GM12878 (cell line): Measurements from ENCODE around the gene B3GALT4. TPM values are rescaled to one million over a fixed set of nuclear protein-coding genes. Genes with fewer than 3 reads are reported as not detected.

ENCODE experiments used
- CBFB ChIP-seq: IDR thresholded peaks from 2 replicates; pipeline ENCODE4 v1.6.1; 2016; ENCODE audit warnings: antibody characterized with exemption, low read depth
- CHD1 ChIP-seq: IDR thresholded peaks from 2 replicates; pipeline ENCODE4 v1.6.1; 2012; ENCODE audit warnings: low read depth, low read length, improper control_type of control experiment
- CREB1 ChIP-seq: IDR thresholded peaks from 2 replicates; pipeline ENCODE4 v1.6.1; 2012; ENCODE audit warnings: low read depth, mild to moderate bottlenecking, inconsistent platforms
- EED ChIP-seq: sonication (generic); IDR thresholded peaks from 2 replicates; pipeline ENCODE4 v1.6.1; 2016; ENCODE audit warnings: antibody characterized with exemption, low read depth
- FOS ChIP-seq: IDR thresholded peaks from 3 replicates; pipeline ENCODE4 v1.6.1; 2011; ENCODE audit warnings: borderline replicate concordance; ENCODE audit not compliant: insufficient read length; ENCODE audit errors: extremely low read depth
- HDAC6 ChIP-seq: fragments of 200-600 bp; sonication (generic); IDR thresholded peaks from one replicate; pipeline ENCODE4 v1.8.0; 2017; ENCODE audit warnings: antibody characterized with exemption; ENCODE audit not compliant: unreplicated experiment
- JUND ChIP-seq: IDR thresholded peaks from 2 replicates; pipeline ENCODE4 v1.6.1; 2012; ENCODE audit warnings: low read depth, mild to moderate bottlenecking, low read length, improper control_type of control experiment, moderate library complexity
- POLR2AphosphoS5 ChIP-seq: IDR thresholded peaks from 2 replicates; pipeline ENCODE4 v1.6.1; 2011; ENCODE audit warnings: mild to moderate bottlenecking, low read length, inconsistent platforms
- RB1 ChIP-seq: fragments of 450-650 bp; formaldehyde crosslinking; IDR thresholded peaks from 2 replicates; pipeline ENCODE4 v1.6.1; 2017; ENCODE audit warnings: mild to moderate bottlenecking, borderline replicate concordance
- TARDBP ChIP-seq: IDR thresholded peaks from 2 replicates; pipeline ENCODE4 v1.6.1; 2016; ENCODE audit warnings: borderline replicate concordance
- TCF3 ChIP-seq: IDR thresholded peaks from 2 replicates; pipeline ENCODE4 v1.6.1; 2012; ENCODE audit warnings: low read depth, mild to moderate bottlenecking, low read length, borderline replicate concordance; ENCODE audit not compliant: insufficient read depth
- ZNF274 ChIP-seq: IDR thresholded peaks from one replicate; pipeline ENCODE4 v1.8.0; 2011; ENCODE audit not compliant: insufficient read length, insufficient read depth
- polyA plus RNA-seq, 11 experiments: library from polyadenylated mRNA; depleted of rRNA in 4 of 11; unstranded in 6 of 11; stranded (reverse) in 5 of 11; fragments of >200 nt; fragmentation: Nextera tagmentation in 4 of 11; fragmentation: Illumina TruSeq in 1 of 11; extraction: Ambion mirVana in 4 of 11; extraction: Trizol in 1 of 11; gene quantifications; 1 replicate in 1 of 11; 2 replicates in 10 of 11; pipeline versions ENCODE4 v1.2.1 to v1.2.3, GENCODE V29; 2011 to 2016; ENCODE audit warnings: inconsistent platforms in 2 of 11, missing spikeins in 2 of 11, low read depth in 1 of 11
- total RNA-seq, 4 experiments: library from RNA; depleted of rRNA in 3 of 4; stranded (reverse); fragments of >200 nt in 3 of 4; fragmentation: Illumina TruSeq in 1 of 4; extraction: Trizol in 1 of 4; gene quantifications; 2 replicates each; pipeline versions ENCODE4 v1.2.1 to v1.2.3, GENCODE V29; 2013 to 2021
- TF ChIP-seq, protein P1 (sequence below): IDR thresholded peaks from 2 replicates; pipeline ENCODE4 v1.6.1; 2012; ENCODE audit warnings: mild to moderate bottlenecking, low read depth, low read length
- TF ChIP-seq, protein P2 (sequence below): IDR thresholded peaks from 2 replicates; pipeline ENCODE4 v1.6.1; 2012; ENCODE audit warnings: low read depth, low read length, improper control_type of control experiment
- TF ChIP-seq, protein P3 (sequence below), 3 experiments: IDR thresholded peaks in 2 of 3; conservative IDR thresholded peaks in 1 of 3; 2 replicates each; pipeline ENCODE4 v1.5.1; 2011; ENCODE audit warnings: low read depth in 3 of 3, low read length in 3 of 3, mild to moderate bottlenecking in 3 of 3, control low read depth in 2 of 3, moderate library complexity in 2 of 3, inconsistent platforms in 1 of 3, mixed read lengths in 1 of 3; ENCODE audit not compliant: control insufficient read depth in 2 of 3, insufficient read depth in 1 of 3; ENCODE audit errors: extremely low read depth in 1 of 3
- TF ChIP-seq, protein P4 (sequence below): IDR thresholded peaks from 2 replicates; pipeline ENCODE4 v1.6.1; 2012; ENCODE audit warnings: improper control_type of control experiment, low read depth, low read length; ENCODE audit not compliant: insufficient replicate concordance
- TF ChIP-seq, protein P5 (sequence below): fragments of 450-650 bp; conservative IDR thresholded peaks from 2 replicates; pipeline ENCODE4 v1.6.1; 2017; ENCODE audit warnings: mild to moderate bottlenecking, moderate library complexity

B3GALT4 gene
- total and polyA plus RNA-seq, 10 of the 15 experiments (the other 5 are each of a cell fraction or from before 2014, with no cell fraction given), result 0.27 to 8.2 (median 2.6) TPM

DNA sequence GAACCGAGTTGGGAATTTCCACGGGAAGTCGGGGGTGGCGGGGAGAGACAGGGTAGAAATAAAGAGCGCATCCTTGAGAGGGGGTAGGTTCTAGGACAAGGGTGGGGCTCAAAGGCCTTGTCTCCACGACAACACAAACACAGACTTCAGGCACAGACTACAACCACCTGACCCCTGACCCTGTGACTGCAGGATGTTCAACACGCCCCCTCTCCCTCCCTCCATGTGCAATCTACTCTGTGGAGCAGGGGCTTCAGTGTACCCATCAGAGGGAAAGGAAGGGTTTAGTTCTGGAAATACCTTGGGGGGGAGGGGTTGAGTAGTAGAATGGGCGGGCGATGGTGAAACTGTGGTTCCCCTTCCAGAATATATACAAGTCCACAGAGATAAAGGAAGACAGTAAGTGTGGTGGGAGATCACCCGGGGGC lies 37.6 kb downstream of the B3GALT4 start (continued):
- TF ChIP-seq, protein P1, sequence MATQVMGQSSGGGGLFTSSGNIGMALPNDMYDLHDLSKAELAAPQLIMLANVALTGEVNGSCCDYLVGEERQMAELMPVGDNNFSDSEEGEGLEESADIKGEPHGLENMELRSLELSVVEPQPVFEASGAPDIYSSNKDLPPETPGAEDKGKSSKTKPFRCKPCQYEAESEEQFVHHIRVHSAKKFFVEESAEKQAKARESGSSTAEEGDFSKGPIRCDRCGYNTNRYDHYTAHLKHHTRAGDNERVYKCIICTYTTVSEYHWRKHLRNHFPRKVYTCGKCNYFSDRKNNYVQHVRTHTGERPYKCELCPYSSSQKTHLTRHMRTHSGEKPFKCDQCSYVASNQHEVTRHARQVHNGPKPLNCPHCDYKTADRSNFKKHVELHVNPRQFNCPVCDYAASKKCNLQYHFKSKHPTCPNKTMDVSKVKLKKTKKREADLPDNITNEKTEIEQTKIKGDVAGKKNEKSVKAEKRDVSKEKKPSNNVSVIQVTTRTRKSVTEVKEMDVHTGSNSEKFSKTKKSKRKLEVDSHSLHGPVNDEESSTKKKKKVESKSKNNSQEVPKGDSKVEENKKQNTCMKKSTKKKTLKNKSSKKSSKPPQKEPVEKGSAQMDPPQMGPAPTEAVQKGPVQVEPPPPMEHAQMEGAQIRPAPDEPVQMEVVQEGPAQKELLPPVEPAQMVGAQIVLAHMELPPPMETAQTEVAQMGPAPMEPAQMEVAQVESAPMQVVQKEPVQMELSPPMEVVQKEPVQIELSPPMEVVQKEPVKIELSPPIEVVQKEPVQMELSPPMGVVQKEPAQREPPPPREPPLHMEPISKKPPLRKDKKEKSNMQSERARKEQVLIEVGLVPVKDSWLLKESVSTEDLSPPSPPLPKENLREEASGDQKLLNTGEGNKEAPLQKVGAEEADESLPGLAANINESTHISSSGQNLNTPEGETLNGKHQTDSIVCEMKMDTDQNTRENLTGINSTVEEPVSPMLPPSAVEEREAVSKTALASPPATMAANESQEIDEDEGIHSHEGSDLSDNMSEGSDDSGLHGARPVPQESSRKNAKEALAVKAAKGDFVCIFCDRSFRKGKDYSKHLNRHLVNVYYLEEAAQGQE, result no peak
- TF ChIP-seq EED, result peak; percentile 18; the same call in 1 of the 2 replicates
- TF ChIP-seq, protein P2, sequence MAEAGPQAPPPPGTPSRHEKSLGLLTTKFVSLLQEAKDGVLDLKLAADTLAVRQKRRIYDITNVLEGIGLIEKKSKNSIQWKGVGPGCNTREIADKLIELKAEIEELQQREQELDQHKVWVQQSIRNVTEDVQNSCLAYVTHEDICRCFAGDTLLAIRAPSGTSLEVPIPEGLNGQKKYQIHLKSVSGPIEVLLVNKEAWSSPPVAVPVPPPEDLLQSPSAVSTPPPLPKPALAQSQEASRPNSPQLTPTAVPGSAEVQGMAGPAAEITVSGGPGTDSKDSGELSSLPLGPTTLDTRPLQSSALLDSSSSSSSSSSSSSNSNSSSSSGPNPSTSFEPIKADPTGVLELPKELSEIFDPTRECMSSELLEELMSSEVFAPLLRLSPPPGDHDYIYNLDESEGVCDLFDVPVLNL, result no peak
- TF ChIP-seq, protein P3, sequence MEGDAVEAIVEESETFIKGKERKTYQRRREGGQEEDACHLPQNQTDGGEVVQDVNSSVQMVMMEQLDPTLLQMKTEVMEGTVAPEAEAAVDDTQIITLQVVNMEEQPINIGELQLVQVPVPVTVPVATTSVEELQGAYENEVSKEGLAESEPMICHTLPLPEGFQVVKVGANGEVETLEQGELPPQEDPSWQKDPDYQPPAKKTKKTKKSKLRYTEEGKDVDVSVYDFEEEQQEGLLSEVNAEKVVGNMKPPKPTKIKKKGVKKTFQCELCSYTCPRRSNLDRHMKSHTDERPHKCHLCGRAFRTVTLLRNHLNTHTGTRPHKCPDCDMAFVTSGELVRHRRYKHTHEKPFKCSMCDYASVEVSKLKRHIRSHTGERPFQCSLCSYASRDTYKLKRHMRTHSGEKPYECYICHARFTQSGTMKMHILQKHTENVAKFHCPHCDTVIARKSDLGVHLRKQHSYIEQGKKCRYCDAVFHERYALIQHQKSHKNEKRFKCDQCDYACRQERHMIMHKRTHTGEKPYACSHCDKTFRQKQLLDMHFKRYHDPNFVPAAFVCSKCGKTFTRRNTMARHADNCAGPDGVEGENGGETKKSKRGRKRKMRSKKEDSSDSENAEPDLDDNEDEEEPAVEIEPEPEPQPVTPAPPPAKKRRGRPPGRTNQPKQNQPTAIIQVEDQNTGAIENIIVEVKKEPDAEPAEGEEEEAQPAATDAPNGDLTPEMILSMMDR (IDR thresholded peaks at IDR 0.05 in 2 of 3, conservative IDR thresholded peaks at IDR 0.05 in 1 of 3; ENCODE audit: control insufficient read depth in 2 of 3, extremely low read depth in 1 of 3, insufficient read depth in 1 of 3, low read depth in 3 of 3, low read length in 3 of 3), result no peak
- TF ChIP-seq CHD1, result no peak
- TF ChIP-seq ZNF274, result no peak
- no peak for TF ChIP-seq CREB1
- no peak for TF ChIP-seq FOS
- TF ChIP-seq, protein P4, sequence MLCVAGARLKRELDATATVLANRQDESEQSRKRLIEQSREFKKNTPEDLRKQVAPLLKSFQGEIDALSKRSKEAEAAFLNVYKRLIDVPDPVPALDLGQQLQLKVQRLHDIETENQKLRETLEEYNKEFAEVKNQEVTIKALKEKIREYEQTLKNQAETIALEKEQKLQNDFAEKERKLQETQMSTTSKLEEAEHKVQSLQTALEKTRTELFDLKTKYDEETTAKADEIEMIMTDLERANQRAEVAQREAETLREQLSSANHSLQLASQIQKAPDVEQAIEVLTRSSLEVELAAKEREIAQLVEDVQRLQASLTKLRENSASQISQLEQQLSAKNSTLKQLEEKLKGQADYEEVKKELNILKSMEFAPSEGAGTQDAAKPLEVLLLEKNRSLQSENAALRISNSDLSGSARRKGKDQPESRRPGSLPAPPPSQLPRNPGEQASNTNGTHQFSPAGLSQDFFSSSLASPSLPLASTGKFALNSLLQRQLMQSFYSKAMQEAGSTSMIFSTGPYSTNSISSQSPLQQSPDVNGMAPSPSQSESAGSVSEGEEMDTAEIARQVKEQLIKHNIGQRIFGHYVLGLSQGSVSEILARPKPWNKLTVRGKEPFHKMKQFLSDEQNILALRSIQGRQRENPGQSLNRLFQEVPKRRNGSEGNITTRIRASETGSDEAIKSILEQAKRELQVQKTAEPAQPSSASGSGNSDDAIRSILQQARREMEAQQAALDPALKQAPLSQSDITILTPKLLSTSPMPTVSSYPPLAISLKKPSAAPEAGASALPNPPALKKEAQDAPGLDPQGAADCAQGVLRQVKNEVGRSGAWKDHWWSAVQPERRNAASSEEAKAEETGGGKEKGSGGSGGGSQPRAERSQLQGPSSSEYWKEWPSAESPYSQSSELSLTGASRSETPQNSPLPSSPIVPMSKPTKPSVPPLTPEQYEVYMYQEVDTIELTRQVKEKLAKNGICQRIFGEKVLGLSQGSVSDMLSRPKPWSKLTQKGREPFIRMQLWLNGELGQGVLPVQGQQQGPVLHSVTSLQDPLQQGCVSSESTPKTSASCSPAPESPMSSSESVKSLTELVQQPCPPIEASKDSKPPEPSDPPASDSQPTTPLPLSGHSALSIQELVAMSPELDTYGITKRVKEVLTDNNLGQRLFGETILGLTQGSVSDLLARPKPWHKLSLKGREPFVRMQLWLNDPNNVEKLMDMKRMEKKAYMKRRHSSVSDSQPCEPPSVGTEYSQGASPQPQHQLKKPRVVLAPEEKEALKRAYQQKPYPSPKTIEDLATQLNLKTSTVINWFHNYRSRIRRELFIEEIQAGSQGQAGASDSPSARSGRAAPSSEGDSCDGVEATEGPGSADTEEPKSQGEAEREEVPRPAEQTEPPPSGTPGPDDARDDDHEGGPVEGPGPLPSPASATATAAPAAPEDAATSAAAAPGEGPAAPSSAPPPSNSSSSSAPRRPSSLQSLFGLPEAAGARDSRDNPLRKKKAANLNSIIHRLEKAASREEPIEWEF, result no peak
- TF ChIP-seq, protein P5, sequence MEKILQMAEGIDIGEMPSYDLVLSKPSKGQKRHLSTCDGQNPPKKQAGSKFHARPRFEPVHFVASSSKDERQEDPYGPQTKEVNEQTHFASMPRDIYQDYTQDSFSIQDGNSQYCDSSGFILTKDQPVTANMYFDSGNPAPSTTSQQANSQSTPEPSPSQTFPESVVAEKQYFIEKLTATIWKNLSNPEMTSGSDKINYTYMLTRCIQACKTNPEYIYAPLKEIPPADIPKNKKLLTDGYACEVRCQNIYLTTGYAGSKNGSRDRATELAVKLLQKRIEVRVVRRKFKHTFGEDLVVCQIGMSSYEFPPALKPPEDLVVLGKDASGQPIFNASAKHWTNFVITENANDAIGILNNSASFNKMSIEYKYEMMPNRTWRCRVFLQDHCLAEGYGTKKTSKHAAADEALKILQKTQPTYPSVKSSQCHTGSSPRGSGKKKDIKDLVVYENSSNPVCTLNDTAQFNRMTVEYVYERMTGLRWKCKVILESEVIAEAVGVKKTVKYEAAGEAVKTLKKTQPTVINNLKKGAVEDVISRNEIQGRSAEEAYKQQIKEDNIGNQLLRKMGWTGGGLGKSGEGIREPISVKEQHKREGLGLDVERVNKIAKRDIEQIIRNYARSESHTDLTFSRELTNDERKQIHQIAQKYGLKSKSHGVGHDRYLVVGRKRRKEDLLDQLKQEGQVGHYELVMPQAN, result peak; percentile 59; the same call in 1 of the 2 replicates
- no peak for TF ChIP-seq HDAC6
- no peak for TF ChIP-seq RB1
- TF ChIP-seq POLR2AphosphoS5, result no peak
- TF ChIP-seq CBFB, result no peak
- no peak for TF ChIP-seq TARDBP
- no peak for TF ChIP-seq JUND
- no peak for TF ChIP-seq TCF3
